Measurements from ENCODE around the gene DLGAP1.

GRCh38 chr18:3874125-3874524 lies 581.0 kb downstream of the DLGAP1 start:
- no peak for TF ChIP-seq CTCF (IDR thresholded peaks at IDR 0.05; ENCODE audit: low read length)
- no peak for TF ChIP-seq EZH2 (IDR thresholded peaks at IDR 0.05; ENCODE audit: borderline replicate concordance, low read length)

All from OCI-LY1 (cell line).